HL-60 (cell line): ENCODE measurements around the gene ADAM19.

Source experiments
- DNase-seq, 2 experiments: peaks; one replicate each; pipeline ENCODE4 v3.0.0-alpha.2; 2010 to 2020; ENCODE audit warnings: low read depth in 1 of 2, low spot score in 1 of 2
- H3K27ac ChIP-seq: fragments of 250-450 bp; sonication (Bioruptor Pico); replicated peaks from 2 replicates; pipeline ENCODE4 v1.5.1; 2020; ENCODE audit warnings: mild to moderate bottlenecking, moderate library complexity
- H3K27me3 ChIP-seq: fragments of 250-450 bp; sonication (Bioruptor Pico); 2 replicates; pipeline ENCODE4 v1.5.1; 2021; ENCODE audit warnings: mild to moderate bottlenecking, moderate library complexity; ENCODE audit not compliant: insufficient read depth, poor library complexity, severe bottlenecking
- H3K4me3 ChIP-seq: replicated peaks from 2 replicates; pipeline ENCODE4 v1.5.1; 2011; ENCODE audit warnings: mild to moderate bottlenecking, control low read depth, low read length; ENCODE audit not compliant: insufficient read depth
- GABPA ChIP-seq: IDR thresholded peaks from 2 replicates; pipeline ENCODE4 v1.6.1; 2012; ENCODE audit warnings: low read depth
- POLR2AphosphoS5 ChIP-seq: IDR thresholded peaks from 2 replicates; pipeline ENCODE4 v1.6.1; 2012; ENCODE audit warnings: low read depth
- SPI1 ChIP-seq: IDR thresholded peaks from 2 replicates; pipeline ENCODE4 v1.6.1; 2012; ENCODE audit warnings: low read depth, mild to moderate bottlenecking, borderline replicate concordance
- TF ChIP-seq, protein P1 (sequence below): IDR thresholded peaks from 2 replicates; pipeline ENCODE4 v1.6.1; 2012; ENCODE audit warnings: low read depth; ENCODE audit not compliant: insufficient replicate concordance
- TF ChIP-seq, protein P2 (sequence below): IDR thresholded peaks from one replicate; pipeline ENCODE4 v1.5.1; 2011; ENCODE audit warnings: low read length, control low read depth, inconsistent platforms; ENCODE audit not compliant: insufficient read depth

ADAM19 gene

DNA sequence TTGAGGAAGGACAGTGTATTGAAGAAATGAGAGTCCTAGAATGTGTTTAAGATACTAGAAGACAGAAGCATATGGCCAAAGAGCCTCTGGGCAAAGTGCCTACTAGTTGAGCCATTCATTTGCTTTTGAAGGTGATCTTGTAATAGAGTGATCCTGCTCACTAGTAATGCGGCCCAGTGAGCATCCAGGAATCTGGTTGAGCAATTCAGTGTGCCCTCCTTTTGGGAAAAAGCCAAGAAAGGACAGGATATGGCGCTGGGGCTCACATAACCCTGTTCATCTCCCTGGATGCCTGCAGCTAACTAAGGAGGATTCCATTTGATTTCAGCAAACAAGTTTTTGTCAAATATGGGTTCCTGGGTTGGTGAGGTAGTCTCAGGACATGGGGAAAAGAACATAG is 16.3 kb downstream of the ADAM19 start:
- Histone ChIP-seq H3K27me3 (no peaks in the 10 kb centered on the region), H3K27ac (no peak overlapping the region), H3K4me3 (no peak overlapping the region)
- TF ChIP-seq GABPA (no peak), POLR2AphosphoS5 (no peak), SPI1 (no peak)
- TF ChIP-seq, protein P1, sequence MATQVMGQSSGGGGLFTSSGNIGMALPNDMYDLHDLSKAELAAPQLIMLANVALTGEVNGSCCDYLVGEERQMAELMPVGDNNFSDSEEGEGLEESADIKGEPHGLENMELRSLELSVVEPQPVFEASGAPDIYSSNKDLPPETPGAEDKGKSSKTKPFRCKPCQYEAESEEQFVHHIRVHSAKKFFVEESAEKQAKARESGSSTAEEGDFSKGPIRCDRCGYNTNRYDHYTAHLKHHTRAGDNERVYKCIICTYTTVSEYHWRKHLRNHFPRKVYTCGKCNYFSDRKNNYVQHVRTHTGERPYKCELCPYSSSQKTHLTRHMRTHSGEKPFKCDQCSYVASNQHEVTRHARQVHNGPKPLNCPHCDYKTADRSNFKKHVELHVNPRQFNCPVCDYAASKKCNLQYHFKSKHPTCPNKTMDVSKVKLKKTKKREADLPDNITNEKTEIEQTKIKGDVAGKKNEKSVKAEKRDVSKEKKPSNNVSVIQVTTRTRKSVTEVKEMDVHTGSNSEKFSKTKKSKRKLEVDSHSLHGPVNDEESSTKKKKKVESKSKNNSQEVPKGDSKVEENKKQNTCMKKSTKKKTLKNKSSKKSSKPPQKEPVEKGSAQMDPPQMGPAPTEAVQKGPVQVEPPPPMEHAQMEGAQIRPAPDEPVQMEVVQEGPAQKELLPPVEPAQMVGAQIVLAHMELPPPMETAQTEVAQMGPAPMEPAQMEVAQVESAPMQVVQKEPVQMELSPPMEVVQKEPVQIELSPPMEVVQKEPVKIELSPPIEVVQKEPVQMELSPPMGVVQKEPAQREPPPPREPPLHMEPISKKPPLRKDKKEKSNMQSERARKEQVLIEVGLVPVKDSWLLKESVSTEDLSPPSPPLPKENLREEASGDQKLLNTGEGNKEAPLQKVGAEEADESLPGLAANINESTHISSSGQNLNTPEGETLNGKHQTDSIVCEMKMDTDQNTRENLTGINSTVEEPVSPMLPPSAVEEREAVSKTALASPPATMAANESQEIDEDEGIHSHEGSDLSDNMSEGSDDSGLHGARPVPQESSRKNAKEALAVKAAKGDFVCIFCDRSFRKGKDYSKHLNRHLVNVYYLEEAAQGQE, result no peak
- TF ChIP-seq, protein P2, sequence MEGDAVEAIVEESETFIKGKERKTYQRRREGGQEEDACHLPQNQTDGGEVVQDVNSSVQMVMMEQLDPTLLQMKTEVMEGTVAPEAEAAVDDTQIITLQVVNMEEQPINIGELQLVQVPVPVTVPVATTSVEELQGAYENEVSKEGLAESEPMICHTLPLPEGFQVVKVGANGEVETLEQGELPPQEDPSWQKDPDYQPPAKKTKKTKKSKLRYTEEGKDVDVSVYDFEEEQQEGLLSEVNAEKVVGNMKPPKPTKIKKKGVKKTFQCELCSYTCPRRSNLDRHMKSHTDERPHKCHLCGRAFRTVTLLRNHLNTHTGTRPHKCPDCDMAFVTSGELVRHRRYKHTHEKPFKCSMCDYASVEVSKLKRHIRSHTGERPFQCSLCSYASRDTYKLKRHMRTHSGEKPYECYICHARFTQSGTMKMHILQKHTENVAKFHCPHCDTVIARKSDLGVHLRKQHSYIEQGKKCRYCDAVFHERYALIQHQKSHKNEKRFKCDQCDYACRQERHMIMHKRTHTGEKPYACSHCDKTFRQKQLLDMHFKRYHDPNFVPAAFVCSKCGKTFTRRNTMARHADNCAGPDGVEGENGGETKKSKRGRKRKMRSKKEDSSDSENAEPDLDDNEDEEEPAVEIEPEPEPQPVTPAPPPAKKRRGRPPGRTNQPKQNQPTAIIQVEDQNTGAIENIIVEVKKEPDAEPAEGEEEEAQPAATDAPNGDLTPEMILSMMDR, result no peak
- no peak for DNase-seq

DNA sequence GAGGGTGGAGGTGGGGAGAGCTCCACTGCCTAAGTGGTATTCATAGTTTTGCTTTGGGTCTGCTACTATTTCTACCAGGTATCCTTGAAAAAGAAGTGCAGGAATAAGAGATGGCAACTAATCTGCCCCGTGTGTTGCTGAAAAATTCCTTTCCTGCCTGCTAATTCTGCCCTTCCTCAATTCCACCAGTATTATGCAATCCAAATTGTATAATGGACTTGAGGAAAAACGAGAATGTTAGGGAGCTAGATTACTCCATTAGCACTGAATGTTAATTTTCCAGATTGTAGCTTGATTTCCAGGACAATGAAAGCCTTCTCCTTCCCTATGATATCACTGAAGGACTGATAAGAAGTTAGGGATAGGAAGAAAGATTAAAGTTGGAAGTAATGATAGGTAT is 16.9 kb downstream of the ADAM19 start:
- DNase-seq, result no peak
- H3K27ac ChIP-seq, result no peak overlapping the region
- TF ChIP-seq GABPA, result no peak
- no peak for TF ChIP-seq SPI1
- TF ChIP-seq POLR2AphosphoS5, result no peak
- TF ChIP-seq, protein P1, result no peak
- TF ChIP-seq, protein P2, result no peak
- no peaks in the 10 kb centered on the region for H3K27me3 ChIP-seq
- H3K4me3 ChIP-seq, result no peak overlapping the region

DNA sequence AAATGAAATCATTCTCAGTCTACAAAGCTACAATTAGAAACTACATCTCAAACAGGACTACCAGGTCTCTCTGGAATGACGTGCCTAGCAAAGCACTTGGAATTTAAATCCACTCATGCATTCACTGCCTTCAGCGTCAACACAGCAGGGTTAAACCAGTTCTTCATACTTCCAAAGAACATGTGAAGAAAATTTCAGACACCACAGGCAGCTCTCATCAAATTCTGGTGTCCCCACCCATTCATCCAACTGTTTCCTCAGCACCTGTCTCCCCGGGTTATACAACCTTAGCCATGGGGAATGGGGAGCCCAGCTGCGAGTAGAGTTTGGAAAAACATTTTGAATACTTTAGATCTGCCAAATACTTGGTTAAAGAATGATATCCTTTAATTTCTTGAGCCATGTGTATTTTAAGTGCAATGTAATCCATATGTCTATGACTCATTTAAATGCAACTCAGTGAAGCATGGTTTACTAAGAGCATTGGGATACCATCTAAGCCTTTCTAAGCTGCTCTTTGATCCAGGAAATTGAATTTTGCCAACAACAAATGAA is 17.5 kb downstream of the ADAM19 start:
- no peak for TF ChIP-seq SPI1
- TF ChIP-seq, protein P2, result no peak
- no peak for TF ChIP-seq GABPA
- TF ChIP-seq, protein P1, result no peak
- TF ChIP-seq POLR2AphosphoS5, result no peak
- DNase-seq, result no peak
- no peaks in the 10 kb centered on the region for H3K27me3 ChIP-seq
- H3K4me3 ChIP-seq, result no peak overlapping the region
- no peak overlapping the region for H3K27ac ChIP-seq
